ENCODE data around the gene ADO.

Gene ADO

GRCh38 chr10:62856021-62856420 is 51.5 kb downstream of the ADO start:
- TF ChIP-seq FOXP2 (optimal IDR thresholded peaks at IDR 0.05; ENCODE audit: control extremely low read depth, extremely low read length, insufficient read depth): no peak
- TF ChIP-seq POLR2AphosphoS5 (IDR thresholded peaks at IDR 0.05; ENCODE audit: borderline replicate concordance, low read depth, low read length): no peak
- no peak for TF ChIP-seq EZH2 (IDR thresholded peaks at IDR 0.05)
- H3K9ac ChIP-seq (ENCODE audit: insufficient read length): no peak overlapping the region

More at GRCh38 chr10:62856021-62856420, 51.5 kb downstream of the ADO start:
- no peak overlapping the region for H3K4me3 ChIP-seq
- DNase-seq (ENCODE audit: low read depth, low spot score): no peak
- no peak overlapping the region for H3K27ac ChIP-seq
- H3K9me3 ChIP-seq (ENCODE audit: low read depth, low read length): no peaks in the 10 kb centered on the region
- no peaks in the 10 kb centered on the region for H3K36me3 ChIP-seq (ENCODE audit: insufficient read depth, low read length)
